HG02885 (cell line): ENCODE measurements around the gene TPCN2.

Experiments
- ATAC-seq: cut with Tn5 transposase; IDR thresholded peaks from one replicate; pipeline ENCODE4 v1.9.1; 2021; ENCODE audit warnings: mild to moderate bottlenecking; ENCODE audit not compliant: unreplicated experiment, poor library complexity

Gene TPCN2

DNA sequence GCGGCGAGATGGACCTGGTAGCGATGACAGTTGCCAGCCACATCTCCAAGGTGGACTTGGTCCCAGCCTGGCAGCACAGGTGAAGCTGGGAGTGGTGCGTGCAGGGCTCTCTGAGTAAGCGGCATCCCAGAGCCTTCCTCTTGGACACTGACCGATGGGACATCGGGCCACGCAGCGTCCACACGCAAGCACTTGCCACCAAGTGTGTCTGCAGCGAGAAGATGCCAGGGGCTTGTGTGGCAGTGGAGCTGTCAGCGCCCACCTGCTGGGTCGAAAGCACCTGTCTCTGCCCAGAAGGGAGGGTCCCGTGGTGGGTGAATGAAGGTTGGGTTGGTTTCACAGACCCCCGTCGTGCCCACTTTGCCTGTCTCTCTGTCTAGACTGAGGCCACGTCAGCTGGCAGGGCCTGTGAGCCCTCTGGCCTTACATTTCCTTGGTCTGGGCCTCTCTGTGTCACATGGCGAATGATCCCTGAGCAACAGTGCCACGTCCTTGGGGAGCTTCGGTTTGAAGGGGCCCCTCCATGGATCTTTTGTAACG lies 56.2 kb downstream of the TPCN2 start:
- no peak for ATAC-seq

DNA sequence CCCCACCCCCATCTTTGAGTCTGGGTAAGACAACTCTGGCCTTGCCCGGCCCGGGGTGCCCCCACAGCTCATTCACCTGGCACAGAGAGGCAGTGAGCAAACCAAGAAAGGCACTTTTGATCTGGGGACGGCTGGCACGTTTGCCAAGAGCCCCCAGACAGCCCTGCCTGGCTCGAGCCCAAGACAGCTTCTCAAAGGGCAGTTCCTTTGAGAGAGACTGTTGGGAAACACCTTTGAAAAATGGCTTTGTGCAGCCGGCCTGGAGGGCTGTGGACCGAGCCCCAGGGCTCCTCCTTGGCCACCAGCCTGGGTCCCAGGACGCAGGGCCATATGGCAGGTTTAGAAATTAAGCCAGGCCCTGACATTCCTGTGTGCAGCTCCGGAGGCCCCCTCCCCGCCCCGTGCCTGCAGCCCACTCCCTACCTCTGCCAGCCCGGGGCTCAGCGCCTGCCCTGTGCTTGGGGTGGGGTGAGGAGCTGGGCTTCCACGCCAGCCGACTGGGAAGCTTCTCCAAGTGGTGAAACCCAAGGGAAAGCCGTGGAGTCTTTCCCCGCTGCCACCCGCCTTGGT lies 56.8 kb downstream of the TPCN2 start:
- no peak for ATAC-seq

DNA sequence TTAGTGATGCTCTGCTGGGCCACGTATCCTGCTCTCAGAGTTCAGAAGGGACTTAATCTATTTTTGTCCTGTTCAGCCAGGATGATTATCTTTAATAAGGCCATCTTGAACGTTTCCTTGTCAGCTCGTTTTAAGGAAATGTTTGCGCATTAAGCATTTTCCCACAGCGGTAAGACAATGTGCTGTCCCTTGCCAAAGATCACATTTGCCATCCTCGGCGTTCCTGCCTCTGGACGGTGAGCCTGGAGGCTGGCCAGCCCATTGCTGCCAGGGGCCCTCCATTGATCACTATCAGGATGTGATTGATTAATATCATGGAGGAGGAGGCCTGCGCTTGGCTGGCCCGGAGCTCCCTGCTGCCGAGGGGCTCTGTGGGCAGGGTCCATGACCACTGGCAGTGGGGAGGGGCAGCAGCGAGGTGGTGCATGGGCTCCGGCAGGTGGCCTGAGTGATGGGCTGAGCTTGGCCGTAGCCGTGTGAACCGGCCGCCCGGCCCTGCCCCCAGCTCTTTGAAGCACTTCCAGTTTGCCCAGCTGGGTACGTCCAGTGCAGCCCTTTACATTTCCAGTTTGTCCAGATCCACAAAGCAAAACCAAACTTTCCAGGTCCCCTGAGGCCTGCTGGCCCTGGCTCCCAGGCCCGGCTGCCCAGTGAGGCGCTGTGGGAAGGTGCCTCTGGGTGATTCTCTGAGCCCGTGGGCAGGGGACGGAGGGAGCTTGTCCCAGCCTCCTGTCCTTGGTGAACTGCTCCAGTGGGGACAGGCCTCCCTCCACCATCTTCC lies 57.5 kb downstream of the TPCN2 start:
- ATAC-seq = no peak

DNA sequence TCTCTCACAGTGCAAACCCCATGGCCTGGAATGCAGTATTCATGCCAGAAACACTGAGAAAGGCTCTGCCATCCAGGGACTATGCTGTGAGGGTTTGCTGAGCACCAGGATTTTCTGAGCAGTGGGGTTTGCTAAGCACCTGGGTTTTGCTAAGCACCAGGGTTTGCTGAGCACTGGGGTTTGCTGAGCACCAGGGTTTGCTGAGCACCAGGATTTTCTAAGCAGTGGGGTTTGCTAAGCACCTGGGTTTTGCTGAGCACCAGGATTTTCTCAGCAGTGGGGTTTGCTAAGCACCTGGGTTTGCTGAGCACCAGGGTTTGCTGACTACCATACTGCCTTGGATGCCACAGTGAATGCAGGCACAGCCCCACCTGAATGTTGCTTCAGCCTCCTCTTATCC lies 58.7 kb downstream of the TPCN2 start:
- no peak for ATAC-seq

DNA sequence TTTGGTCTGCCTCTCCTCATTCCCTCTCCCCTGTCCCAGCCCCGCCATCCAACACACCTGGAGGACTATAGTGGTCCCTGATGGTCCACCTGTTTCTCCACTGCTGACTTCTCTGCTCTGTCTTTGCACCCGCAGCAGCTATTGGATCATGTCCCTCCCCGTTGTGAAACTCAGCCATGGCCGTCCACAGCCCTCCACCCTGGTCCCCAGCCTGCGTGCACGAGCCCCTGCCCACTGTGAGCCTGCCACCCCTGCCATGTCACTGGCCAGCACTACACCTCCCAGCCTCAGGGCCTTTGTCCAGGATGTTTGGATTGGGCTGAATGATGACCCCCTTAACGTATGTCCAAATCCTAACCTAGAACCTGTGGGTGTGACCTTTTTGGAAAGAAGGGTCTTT lies 59.3 kb downstream of the TPCN2 start:
- ATAC-seq = no peak

DNA sequence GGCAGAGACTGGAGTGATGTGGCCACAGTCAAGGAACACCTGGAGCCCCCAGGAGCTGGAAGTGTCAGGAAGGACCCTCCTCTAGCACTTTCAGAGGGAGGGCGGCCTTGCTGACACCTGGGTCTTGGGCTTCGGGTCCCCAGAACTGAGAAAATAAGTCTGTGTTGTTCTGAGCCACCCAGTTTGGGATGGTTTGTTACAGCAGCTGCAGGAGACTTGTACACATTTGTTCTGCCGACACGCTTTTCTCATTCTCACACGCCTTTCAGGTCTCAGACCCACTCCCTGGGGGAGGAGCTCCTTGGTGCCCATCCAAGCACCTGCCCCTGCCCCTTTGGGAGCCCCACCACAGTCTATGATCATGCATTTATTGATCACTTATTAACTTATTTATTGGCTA lies 59.8 kb downstream of the TPCN2 start:
- no peak for ATAC-seq

DNA sequence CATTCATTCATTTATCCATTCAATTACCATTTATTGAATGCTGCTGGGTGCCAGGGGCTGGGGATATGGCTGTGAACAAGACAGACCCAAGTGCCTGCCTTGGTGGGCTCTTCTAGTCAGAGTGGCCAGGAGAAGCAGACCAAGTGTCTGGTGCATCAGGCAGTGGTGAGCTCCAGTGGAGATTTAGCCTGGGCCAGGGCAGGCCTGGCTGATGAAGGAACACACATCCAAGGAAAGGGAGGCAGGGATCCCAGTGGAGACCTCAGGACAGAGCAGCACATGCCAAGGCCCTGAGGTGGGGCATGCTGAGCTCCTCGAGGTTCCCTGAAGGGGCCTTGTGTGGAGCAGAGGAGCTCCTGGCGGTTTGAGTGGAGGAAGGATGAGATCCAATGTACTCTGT lies 60.4 kb downstream of the TPCN2 start:
- no peak for ATAC-seq

DNA sequence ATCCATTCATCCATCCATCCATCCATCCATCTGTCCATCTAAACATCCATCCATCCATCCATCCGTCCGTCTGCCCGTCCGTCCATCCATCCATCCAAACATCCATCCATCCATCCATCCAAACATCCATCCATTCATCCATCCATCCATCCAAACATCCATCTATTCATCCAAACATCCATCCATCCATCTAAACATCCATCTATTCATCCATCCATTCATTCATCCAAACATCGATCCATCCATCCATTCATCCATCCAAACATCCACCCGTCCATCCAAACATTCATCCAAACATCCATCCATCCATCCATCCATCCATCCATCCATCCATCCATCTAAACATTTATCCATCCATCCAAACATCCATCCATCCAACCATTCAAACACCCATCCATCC lies 61.7 kb downstream of the TPCN2 start:
- ATAC-seq = no peak

DNA sequence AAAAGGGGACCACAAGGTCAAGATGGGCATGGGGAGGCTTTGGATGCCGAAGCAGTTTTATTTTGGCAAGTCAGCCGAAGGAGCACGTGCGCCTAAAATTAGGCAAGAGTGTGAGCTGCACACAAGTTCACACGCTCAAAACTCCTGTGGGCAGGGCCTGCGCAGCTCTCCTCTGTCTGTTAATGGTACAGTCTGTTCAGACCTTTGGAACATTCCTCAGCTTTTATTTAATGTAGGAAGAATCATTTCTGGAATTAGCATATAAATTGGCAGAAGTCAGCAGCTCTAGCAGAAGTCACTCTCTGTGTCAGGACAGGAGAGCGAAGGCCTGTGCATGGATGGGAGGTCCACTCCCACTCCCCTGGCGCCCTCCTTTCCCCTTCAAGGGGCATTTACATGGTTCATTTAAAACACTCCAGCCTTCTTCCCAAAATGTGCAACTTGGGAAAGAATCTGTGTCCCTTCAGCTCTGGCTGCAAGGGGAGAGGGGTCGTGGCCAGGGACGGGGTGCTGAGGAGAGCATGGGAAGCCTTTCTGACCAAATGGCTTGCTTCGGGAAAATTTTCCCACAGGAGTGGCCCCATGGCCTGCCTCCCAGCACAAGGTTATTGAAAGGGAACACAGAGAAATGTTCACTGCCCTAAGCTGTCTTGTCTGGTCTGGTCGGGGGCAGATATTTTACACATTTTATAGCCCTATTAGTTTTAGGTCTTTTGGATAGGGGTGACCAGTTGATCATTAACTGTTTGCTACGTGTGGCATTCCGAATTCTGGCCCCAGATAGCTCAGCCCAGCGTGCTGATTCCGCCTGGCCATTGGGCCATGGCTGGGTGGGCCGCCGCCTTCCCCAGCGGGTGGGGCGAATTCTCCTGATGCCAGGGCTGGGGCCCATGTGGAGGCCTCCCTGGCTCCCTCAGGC lies 63.2 kb downstream of the TPCN2 start:
- ATAC-seq = no peak

DNA sequence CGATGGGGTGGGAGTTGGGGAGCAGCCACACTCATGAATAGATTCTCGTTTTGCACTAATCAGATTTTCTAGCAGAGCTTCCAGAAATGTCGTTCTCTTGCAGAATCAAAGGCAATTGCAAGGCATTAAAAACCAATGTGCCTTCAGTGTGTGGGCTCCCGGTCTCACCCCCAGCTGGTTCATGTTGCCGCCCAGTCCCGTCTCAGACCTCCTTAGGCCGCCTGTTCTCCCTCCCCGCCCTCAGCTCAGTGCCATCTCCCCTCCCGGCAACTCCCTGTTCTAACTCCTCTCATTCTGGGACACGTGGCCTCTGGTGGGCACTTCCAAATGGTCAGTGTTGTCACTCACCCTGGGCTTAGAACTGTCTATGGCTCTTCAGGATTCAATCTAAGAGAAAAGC lies 64.5 kb downstream of the TPCN2 start:
- ATAC-seq = no peak

DNA sequence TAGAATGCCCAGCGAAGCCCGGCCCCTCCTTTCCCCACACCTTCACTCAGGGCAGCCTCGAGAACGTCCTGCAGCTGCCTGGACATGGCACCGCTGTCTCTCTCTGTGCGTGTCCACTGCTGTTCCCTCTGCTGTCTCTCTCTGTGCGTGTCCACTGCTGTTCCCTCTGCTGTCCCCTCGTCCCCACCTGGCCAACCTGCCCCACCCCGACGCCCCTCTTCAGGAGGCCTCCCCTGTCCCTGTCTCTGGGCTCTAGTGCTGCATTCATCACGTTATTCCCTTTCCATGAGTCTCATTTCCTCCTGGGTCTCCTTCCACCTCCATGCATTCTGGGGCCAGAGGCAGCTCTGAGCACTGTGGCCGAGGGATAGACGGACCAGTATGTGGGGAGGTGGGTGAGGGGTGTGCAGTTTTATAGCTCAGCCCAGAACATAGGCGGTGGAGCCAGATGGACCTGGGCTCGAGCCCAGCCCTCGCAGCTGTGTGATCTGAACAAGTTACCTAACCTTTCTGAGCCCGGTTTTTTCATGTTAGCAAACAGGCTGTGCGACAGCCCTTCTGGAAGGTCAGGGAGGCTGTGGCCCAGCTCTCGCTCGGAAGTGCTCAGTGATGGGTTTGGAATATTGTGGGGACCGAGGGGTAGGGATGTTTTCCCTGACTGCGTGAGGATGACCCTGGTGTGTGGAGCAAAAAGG lies 65.1 kb downstream of the TPCN2 start:
- ATAC-seq = no peak

DNA sequence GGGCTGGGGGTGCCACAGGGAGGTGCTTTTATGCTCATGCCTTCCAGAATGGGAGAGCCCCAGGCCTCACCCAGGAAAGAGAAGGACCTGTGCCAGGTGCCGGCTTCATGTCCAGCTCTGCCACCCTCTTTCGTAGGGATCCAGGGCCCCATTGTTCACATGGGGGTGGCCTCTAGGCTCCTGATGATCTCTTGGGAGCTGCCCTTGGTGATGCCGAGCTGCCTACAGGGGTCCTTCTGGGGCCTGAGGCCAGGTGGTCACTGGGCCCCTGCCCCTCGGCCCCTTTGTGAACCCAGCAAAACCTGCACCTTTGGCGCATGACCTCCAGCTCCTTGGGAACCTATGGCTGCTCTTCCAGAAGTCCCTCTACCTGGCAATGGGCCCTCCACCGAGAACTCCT lies 65.6 kb downstream of the TPCN2 start:
- no peak for ATAC-seq

DNA sequence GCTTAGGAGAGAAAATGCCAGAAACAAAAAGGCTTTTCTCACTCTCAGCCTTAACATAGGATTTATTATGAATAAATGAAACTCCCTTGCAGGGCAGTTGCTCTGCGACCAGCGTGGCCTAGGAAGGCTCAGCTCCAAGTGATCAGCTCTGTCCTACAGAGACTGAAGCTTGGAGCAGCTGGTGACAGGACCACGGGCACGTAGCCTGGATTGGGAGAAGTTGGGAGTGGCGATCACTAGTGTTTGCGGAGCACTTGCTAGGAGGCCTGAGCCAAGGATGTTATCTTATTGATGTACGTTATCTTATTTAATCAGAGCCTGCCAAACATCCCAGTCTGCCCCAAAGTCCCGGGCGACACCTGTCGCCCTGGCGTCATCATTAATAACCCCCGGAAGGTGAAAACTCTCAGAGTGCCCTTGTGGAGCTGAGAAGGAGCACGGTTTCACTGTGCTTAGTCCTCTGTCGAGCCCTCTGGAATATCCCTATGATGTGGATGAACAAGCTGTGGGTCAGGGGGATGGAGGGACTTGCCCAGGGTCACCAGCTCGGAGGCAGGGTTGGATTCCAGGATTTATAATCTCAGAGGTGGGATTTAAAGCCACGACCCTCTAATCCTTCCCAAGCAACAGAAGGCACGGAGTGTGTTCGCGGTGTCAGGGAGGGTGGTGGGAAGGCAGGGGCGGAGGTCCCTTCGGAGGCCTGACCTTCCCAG lies 66.2 kb downstream of the TPCN2 start:
- ATAC-seq = no peak

DNA sequence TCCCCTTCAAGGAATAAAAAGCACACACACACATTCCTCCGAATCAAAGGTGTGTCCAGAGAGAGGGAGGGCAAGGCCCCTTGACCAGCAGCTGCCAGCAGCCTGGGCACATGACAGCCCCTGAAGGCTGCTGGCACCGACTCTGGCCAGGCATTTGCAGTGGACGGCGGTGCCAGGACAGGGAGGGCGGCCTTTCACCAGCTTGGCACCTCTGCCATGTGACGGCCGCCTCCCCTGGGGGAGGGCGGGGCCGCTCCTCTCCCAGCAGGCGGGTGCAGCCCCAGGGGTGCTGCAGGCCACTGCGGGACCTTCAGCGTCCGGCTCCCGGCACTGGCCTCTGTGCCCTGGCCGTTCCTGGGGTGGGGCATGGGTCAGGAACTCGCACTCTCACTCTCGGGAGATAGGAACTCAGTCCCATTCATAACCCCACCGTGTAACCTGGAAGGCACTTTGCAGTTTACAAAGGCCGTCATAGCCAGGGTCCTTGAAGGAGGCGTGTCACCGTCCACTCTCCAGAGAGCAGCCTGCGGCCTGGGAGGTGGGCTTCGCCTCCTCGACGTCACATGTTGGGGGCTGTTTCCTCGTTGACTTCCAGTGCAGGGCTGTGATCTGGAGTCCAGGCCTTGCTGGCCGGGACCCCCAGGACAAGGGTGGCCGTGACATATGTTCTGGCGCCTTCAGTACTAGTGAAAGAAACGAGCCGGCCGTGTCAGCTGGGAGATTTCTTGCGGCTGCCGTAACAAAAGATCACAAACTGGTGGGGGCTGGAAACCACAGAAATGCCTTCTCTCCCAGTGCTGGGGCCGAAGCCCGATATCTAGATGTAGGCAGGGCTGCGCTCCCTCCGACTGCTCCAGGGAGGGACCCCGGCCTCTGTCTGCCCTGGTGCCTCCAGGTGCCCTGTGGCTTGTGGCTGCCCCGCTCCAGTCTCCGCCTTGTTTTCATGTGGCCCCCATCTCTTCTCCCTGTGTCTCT lies 67.1 kb downstream of the TPCN2 start:
- ATAC-seq = no peak

DNA sequence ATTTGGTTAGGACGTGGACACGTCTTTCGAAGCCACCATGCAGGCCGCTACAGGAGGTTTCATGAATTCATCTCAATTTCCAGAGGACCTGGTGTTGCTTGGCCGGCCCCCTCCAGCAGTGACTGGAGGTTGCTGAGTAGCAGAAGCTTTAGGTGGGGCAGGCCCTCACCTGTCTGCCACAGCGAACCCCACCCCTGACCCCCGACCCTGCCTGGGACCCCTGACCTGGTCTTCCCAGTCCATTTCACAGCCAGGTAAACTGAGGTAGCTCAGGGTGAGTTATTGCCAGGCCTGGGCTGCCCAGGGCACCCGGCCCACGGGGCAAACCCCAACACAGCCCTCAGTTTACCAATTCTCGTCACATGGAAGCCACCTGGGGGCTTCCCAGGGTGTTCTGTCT lies 67.9 kb downstream of the TPCN2 start:
- ATAC-seq = no peak

DNA sequence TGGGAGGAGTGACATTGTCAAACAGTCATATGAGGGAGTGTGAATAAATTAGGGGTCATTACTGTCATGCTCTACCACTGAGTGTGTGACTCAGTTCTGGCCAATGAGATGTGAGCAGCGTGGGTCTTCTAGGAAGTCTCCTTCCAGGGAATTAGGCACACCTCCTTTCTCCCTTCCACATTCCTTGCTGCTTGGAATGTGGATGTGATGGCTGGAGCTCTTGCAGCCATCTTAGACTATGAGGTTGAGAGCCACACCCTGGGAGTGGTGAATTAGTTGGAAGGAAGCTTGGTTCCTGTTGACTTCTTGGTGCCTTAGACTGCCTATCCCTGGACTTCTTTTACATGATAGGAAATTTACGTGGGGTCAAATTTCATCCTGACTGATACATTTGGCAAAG lies 70.5 kb downstream of the TPCN2 start:
- ATAC-seq = no peak

DNA sequence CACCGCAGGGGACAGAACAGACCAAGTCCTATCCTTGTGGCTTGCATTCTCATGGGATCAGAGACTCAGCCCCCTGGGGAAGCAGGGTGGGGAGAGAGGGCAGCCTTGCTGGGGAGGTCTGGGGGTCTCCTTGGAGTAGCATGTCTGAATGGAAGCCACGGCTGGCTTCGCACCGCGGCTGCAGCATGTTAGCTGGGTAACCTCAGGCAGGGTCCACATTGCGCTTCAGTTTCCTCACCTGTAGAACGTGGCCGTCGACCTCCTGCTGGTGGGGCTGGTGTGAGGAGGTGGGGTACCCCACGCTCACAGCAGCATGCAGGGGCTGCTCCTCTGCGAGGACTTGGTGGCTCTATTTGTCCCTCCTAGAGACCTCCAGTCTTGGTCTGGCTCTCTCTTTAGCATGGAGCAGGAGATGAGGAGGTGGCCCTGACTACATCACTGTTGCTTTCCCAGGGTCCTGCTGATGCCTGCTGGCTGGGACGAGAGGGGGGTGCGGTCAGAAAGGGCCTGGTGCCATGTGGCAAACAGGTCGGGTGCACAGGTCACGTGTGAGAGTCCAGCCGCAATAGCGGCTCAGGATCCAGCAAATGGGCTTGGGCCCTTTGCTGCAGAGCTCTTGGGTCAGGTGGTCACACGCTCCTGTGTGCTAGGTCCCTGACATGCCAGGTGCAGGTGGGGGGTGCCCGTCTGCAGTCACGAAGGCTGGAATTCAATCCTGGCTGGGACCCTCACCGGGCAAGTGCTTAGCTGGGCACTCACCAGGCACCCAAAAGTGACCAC lies 71.6 kb downstream of the TPCN2 start:
- ATAC-seq = no peak

DNA sequence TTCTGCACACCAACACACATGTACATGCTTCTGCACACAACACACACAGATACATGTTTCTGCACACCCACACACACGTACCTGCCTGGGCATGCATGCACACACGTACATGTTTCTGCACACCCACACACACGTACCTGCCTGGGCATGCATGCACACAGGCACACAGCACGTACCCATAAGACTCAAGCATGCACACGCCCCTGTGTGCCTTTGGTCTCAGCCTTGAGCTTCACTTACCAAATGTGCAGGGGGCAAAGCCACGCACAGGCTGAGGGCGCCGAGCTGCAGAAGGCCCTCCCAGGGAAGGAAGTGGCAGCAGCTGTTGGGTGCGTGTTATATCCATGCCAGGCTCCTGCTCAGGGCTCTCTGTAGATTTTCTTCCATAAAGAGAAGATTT lies 72.3 kb downstream of the TPCN2 start:
- ATAC-seq = no peak
